ENCODE results near the gene HAPSTR1.
A peak's percentile ranks its signal among the peaks of the same experiment; 100 is the strongest.
"Not testable (repeated sequence)": the region's sequence is repeated elsewhere in the genome, so short reads cannot be mapped to it uniquely, and the experiment has no call there.

The HAPSTR1 gene

GRCh38 chr16:9081843-9082242, 9.6 kb upstream of the HAPSTR1 start:
- no peak for DNase-seq (ENCODE audit: low read depth)
- TF ChIP-seq CTCF (conservative IDR thresholded peaks at IDR 0.05; ENCODE audit: low read length): no peak
- no peak overlapping the region for H3K4me3 ChIP-seq (ENCODE audit: low read length)

GRCh38 chr16:9082422-9082821, 9.0 kb upstream of the HAPSTR1 start:
- no peak overlapping the region for H3K4me3 ChIP-seq (ENCODE audit: low read length)
- DNase-seq (ENCODE audit: low read depth): no peak
- no peak for TF ChIP-seq CTCF (conservative IDR thresholded peaks at IDR 0.05; ENCODE audit: low read length)

- DNase-seq (ENCODE audit: low read depth); H3K4me3 ChIP-seq (ENCODE audit: low read length): not testable (repeated sequence)
Measured at GRCh38 chr16:9087733-9088132, 3.7 kb upstream of the HAPSTR1 start.

GRCh38 chr16:9088848-9089247, 2.6 kb upstream of the HAPSTR1 start:
- no peak for TF ChIP-seq CTCF (conservative IDR thresholded peaks at IDR 0.05; ENCODE audit: low read length)
- no peak overlapping the region for H3K4me3 ChIP-seq (ENCODE audit: low read length)

GRCh38 chr16:9089660-9090059, 1.8 kb upstream of the HAPSTR1 start:
- H3K4me3 ChIP-seq (ENCODE audit: low read length): no peak overlapping the region
- DNase-seq (ENCODE audit: low read depth): no peak
- no peak for TF ChIP-seq CTCF (conservative IDR thresholded peaks at IDR 0.05; ENCODE audit: low read length)

More at GRCh38 chr16:9088848-9089247, 2.6 kb upstream of the HAPSTR1 start:
- no peak for DNase-seq (ENCODE audit: low read depth)

GRCh38 chr16:9090101-9090959, 1.1 kb upstream of the HAPSTR1 start:
- no peak for TF ChIP-seq CTCF (conservative IDR thresholded peaks at IDR 0.05; ENCODE audit: low read length)
- no peak for DNase-seq (ENCODE audit: low read depth)
- H3K4me3 ChIP-seq (ENCODE audit: low read length): peak overlapping the region; percentile 76

GRCh38 chr16:9091867-9092281, 430 bp downstream of the HAPSTR1 start:
- peak; percentile 35 for DNase-seq (ENCODE audit: low read depth)
- peak overlapping the region; percentile 94 for H3K4me3 ChIP-seq (ENCODE audit: low read length)
- no peak for TF ChIP-seq CTCF (conservative IDR thresholded peaks at IDR 0.05; ENCODE audit: low read length)
